Calu3 (cell line): ENCODE results near the gene SLC7A6. TPM values are rescaled to one million over a fixed set of nuclear protein-coding genes. Genes with fewer than 3 reads are reported as not detected.
A peak's percentile ranks its signal among the peaks of the same experiment; 100 is the strongest.

ENCODE experiments used
- BruUV-seq: library from RNA; stranded (reverse); fragments of 400-500 nt; replicated peaks from 2 replicates; lab custom pipeline; 2021; lab: Mats Ljungman, UMichigan
- CTCF ChIA-PET: fragments of 300-600 bp; sonication (Branson Sonifier 250); formaldehyde crosslinking; loops from one replicate; lab custom pipeline; 2022; ENCODE audit warnings: antibody characterized with exemption; lab: Charles Lee
- DNase-seq: peaks from one replicate; pipeline ENCODE4 v3.0.0; 2022
- H3K27ac Mint-ChIP-seq: one replicate; pipeline ENCODE4 v1.8.0; 2022; ENCODE audit warnings: mixed read lengths; ENCODE audit not compliant: unreplicated experiment
- H3K27me3 Mint-ChIP-seq: one replicate; pipeline ENCODE4 v1.8.0; 2022; ENCODE audit warnings: mixed read lengths; ENCODE audit not compliant: unreplicated experiment
- H3K36me3 Mint-ChIP-seq: one replicate; pipeline ENCODE4 v1.8.0; 2022; ENCODE audit warnings: mild to moderate bottlenecking, moderate library complexity, mixed read lengths; ENCODE audit not compliant: insufficient read depth, unreplicated experiment
- H3K4me1 Mint-ChIP-seq: one replicate; pipeline ENCODE4 v1.8.0; 2022; ENCODE audit warnings: mild to moderate bottlenecking, low read depth, mixed read lengths; ENCODE audit not compliant: unreplicated experiment
- H3K4me3 Mint-ChIP-seq: one replicate; pipeline ENCODE4 v1.8.0; 2022; ENCODE audit warnings: mild to moderate bottlenecking, low read depth, moderate library complexity, mixed read lengths; ENCODE audit not compliant: unreplicated experiment
- H3K9me3 Mint-ChIP-seq: one replicate; pipeline ENCODE4 v1.8.0; 2022; ENCODE audit warnings: low read depth, mixed read lengths; ENCODE audit not compliant: unreplicated experiment
- intact Hi-C: fragments of 100-400 bp; cut with micrococcal nuclease; formaldehyde crosslinking; loops from one replicate; pipeline ENCODE4 v1.10.0; 2022; ENCODE audit not compliant: unreplicated experiment
- total RNA-seq: library from RNA; stranded (reverse); gene quantifications from 2 replicates; pipeline ENCODE4 v1.2.3, GENCODE V29; 2022
- TF ChIP-seq, protein P1 (sequence below): fragments of 200-600 bp; IDR thresholded peaks from one replicate; pipeline ENCODE4 v1.8.0; 2022; ENCODE audit warnings: antibody characterized with exemption; ENCODE audit not compliant: unreplicated experiment

SLC7A6 gene
- total RNA-seq, 1 experiment from 2014 or later: 45.4 TPM

DNA sequence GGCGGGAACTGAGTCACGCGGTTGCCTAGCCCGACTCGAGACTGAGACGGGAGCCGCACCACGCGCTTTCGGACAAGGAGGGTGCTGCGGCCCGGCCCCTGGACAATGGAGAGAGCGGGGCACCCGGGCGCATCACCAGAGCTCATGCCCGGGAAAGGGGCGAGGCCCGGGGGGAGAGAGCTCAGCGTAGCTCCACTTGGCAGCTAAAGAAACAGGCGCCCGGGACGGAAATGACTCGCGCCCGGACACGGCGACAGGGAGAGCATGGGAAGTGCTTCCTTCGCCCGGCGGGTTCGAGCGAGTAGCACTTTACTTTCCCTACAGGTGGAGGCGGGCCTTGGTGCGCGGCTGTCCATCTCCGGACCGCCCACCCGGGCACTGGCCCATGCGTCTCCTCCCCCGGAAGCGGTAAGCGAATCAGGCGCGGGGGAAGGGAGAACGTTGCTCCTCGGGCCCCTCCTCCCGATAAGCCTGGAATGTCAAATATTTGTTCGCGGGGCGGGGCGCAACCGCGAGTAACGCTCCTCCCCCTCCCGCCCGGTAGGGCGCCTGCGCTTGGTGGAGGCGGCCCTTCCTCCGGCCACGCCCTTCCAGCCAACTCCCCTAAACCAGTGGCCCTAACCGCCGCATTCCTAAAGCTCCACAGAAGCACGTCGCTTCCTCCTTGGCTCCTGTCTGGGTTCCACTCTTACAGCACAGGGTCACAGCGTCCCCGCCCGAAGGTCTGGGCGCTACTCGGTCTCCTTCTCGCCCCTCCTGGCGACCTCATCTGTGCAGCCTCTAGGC is 26.9 kb upstream of the SLC7A6 start:
- DNase-seq: peak; percentile 99
- H3K27me3 Mint-ChIP-seq: no peaks in the 10 kb centered on the region

DNA sequence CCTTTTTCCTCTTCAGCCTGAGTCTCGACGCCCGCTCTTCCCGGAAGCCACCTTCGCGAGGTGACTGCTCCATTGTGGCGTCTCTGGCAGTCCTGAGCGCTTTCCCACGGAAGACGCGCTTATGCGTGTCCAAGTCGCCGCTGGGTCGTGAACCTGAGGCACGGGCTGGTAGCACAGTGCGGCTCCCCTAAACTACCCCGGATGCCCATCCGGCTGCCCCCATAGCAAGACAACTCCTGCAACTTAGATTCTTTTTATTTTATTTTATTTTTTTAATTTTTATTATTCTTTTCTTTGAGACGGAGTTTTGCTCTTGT is 26.3 kb upstream of the SLC7A6 start:
- Mint-ChIP-seq H3K4me3 (peak overlapping the region; percentile 74), H3K4me1 (peaks cover 29% of the 10 kb centered on the region), H3K36me3 (peaks cover 75% of the 10 kb centered on the region), H3K27ac (peak overlapping the region; percentile 73), H3K27me3 (no peaks in the 10 kb centered on the region), H3K9me3 (no peaks in the 10 kb centered on the region)
- intact Hi-C loops: no loop called here
- TF ChIP-seq, protein P1, sequence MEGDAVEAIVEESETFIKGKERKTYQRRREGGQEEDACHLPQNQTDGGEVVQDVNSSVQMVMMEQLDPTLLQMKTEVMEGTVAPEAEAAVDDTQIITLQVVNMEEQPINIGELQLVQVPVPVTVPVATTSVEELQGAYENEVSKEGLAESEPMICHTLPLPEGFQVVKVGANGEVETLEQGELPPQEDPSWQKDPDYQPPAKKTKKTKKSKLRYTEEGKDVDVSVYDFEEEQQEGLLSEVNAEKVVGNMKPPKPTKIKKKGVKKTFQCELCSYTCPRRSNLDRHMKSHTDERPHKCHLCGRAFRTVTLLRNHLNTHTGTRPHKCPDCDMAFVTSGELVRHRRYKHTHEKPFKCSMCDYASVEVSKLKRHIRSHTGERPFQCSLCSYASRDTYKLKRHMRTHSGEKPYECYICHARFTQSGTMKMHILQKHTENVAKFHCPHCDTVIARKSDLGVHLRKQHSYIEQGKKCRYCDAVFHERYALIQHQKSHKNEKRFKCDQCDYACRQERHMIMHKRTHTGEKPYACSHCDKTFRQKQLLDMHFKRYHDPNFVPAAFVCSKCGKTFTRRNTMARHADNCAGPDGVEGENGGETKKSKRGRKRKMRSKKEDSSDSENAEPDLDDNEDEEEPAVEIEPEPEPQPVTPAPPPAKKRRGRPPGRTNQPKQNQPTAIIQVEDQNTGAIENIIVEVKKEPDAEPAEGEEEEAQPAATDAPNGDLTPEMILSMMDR: no peak
- CTCF ChIA-PET: interaction anchor here (0.7 to 2.4 kb wide), 5 partner anchors 23 to 153 kb away, joined by 3 to 12 read pairs (median 4); partner anchors contain the start of genes NFATC3, PRMT7, SLC7A6 and SLC7A6OS
- DNase-seq: no peak
- TSS peak; percentile 27 for BruUV-seq

More for the DNA sequence above, 26.9 kb upstream of the SLC7A6 start:
- CTCF ChIA-PET: interaction anchor here (0.6 to 2.4 kb wide), 6 partner anchors 24 to 181 kb away, joined by 3 to 12 read pairs (median 4); partner anchors contain the start of genes NFATC3, PRMT7, SLC7A6 and SLC7A6OS
- Mint-ChIP-seq H3K36me3 (peaks cover 75% of the 10 kb centered on the region), H3K27ac (peak overlapping the region; percentile 73), H3K9me3 (no peaks in the 10 kb centered on the region), H3K4me3 (peak overlapping the region; percentile 74), H3K4me1 (peaks cover 30% of the 10 kb centered on the region)
- no TSS peak for BruUV-seq
- intact Hi-C loops: no loop called here
- TF ChIP-seq, protein P1: no peak

DNA sequence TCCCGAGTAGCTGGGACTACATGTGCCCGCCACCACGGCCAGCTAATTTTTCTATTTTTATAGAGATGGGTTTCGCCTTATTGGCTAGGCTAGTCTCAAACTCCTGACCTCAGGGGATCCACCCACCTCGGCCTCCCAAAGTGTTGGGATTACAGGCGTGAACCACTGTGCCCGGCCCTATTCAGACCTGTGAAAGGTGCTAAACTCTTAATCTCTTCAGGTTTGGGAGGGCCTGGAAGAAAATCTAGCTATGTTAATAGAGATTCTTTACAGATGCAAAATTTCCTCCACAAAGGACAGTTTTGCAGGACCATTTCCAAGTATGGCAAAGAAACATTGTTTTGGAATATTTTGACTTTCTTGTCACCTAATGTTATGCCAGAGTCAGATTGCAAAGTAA is 22.2 kb upstream of the SLC7A6 start:
- CTCF ChIA-PET: interaction anchor here (0.7 kb wide), 3 partner anchors 26 to 462 kb away, joined by 3 to 5 read pairs (median 3); no protein-coding TSS in a partner anchor
- Mint-ChIP-seq H3K27ac (no peak overlapping the region), H3K27me3 (no peaks in the 10 kb centered on the region), H3K4me3 (no peak overlapping the region), H3K9me3 (no peaks in the 10 kb centered on the region), H3K4me1 (peaks cover 27% of the 10 kb centered on the region), H3K36me3 (peaks cover 59% of the 10 kb centered on the region)
- intact Hi-C loops: no loop called here
- no peak for DNase-seq
- no TSS peak for BruUV-seq
- TF ChIP-seq, protein P1: no peak

DNA sequence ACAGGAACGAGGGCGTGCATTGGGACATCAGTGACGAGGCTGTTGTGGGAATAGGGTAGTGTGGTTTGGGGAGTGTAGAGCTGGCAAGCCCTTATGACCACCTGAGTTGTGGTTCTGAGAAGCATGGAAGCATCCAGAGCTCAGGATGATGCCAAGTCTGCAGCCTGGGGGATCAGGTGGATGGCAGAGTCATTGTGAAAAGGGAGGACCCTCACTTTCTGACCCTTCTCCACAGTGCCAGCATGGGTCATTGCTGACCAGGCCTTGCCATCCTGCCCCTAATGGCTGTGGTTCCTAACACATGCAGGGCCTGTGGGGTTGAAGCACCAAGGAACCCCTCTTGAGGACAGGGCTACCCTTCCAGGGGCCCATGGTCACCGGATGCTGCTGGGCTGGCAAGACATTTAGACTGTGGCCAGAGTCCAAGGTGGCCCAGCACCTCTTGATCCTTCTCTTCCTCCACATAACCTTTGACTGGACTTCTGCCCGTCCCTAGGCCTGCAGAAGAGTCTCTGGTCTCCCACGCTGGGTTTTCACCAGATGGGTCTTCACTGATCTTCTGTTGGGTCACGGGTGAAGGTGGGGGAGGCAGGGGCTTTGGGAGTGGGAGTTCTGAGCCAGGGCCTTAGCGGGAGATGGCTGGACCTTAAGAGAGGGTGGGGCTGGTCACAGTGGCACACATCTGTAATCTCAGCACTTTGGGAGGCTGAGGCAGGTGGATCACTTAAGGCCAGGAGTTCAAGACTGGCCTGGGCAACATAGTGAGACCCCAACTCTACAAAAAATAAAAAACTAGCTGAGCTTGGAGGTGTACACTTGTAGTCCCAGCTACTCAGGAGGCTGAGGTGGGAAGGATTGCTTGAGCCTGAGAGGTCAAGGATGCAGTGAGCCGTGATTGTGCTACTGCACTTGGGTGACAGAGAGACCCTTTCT is 21.1 kb upstream of the SLC7A6 start:
- H3K36me3 Mint-ChIP-seq: peaks cover 49% of the 10 kb centered on the region
- peaks cover 25% of the 10 kb centered on the region for H3K4me1 Mint-ChIP-seq
- intact Hi-C loops: no loop called here
- no peak overlapping the region for H3K27ac Mint-ChIP-seq
- TF ChIP-seq, protein P1: no peak
- DNase-seq: no peak
- peak overlapping the region; percentile 24 for H3K4me3 Mint-ChIP-seq
- no peaks in the 10 kb centered on the region for H3K27me3 Mint-ChIP-seq
- BruUV-seq: no TSS peak
- no peaks in the 10 kb centered on the region for H3K9me3 Mint-ChIP-seq
- CTCF ChIA-PET: interaction anchor here (0.7 kb wide), 3 partner anchors 27 to 262 kb away, joined by 3 to 5 read pairs (median 3); no protein-coding TSS in a partner anchor
